K562 (cell line): Measurements from ENCODE around the gene NISCH. TPM values are rescaled to one million over a fixed set of nuclear protein-coding genes. Genes with fewer than 3 reads are reported as not detected.
A peak's percentile ranks its signal among the peaks of the same experiment; 100 is the strongest.

ENCODE experiments used
- HINFP ChIP-seq: fragments of 450-650 bp; conservative IDR thresholded peaks from 2 replicates; pipeline ENCODE4 v1.6.1; 2016; ENCODE audit warnings: missing genetic modification characterization, low read depth, mild to moderate bottlenecking, control low read depth, missing compliant biosample characterization
- MYNN ChIP-seq, 2 experiments: sonication (generic); formaldehyde crosslinking in 1 of 2; IDR thresholded peaks; 2 replicates each; pipeline versions ENCODE4 v1.5.0 to v1.6.1; 2016 to 2020; ENCODE audit warnings: antibody characterized with exemption in 1 of 2, missing genetic modification reagents in 1 of 2
- NKRF ChIP-seq: fragments of 450-650 bp; IDR thresholded peaks from 2 replicates; pipeline ENCODE4 v1.6.1; 2016; ENCODE audit warnings: borderline replicate concordance
- NRF1 ChIP-seq, 2 experiments: fragments of 450-650 bp; IDR thresholded peaks in 1 of 2; conservative IDR thresholded peaks in 1 of 2; 2 replicates each; pipeline ENCODE4 v1.6.1; 2014; ENCODE audit warnings: mild to moderate bottlenecking in 2 of 2
- POLR2B ChIP-seq: fragments of 450-650 bp; IDR thresholded peaks from 2 replicates; pipeline ENCODE4 v1.6.1; 2018; ENCODE audit warnings: low read depth; ENCODE audit not compliant: partially characterized antibody
- THRB ChIP-seq: fragments of 450-650 bp; formaldehyde crosslinking; conservative IDR thresholded peaks from 2 replicates; pipeline ENCODE4 v1.4.0; 2022; ENCODE audit warnings: mild to moderate bottlenecking, missing genetic modification characterization
- TSHZ1 ChIP-seq: fragments of 250-450 bp; sonication (Bioruptor Pico); IDR thresholded peaks from 2 replicates; pipeline ENCODE4 v1.4.0; 2020; ENCODE audit warnings: mild to moderate bottlenecking, moderate library complexity
- XRCC4 ChIP-seq: IDR thresholded peaks from one replicate; pipeline ENCODE4 v1.6.1; 2011; ENCODE audit not compliant: insufficient read depth, insufficient read length; ENCODE audit errors: extremely low read depth
- ZBTB34 ChIP-seq: fragments of 250-450 bp; sonication (Bioruptor Pico); IDR thresholded peaks from 2 replicates; pipeline ENCODE4 v1.8.0; 2021; ENCODE audit warnings: mild to moderate bottlenecking, moderate library complexity
- ZNF133 ChIP-seq: fragments of 250-450 bp; sonication (Bioruptor Pico); IDR thresholded peaks from 2 replicates; pipeline ENCODE4 v1.4.0; 2020; ENCODE audit warnings: mild to moderate bottlenecking
- ZNF512 ChIP-seq: IDR thresholded peaks from 2 replicates; pipeline ENCODE4 v1.6.1; 2016; ENCODE audit warnings: missing genetic modification characterization, missing compliant biosample characterization
- polyA plus RNA-seq, 8 experiments: library from polyadenylated mRNA; depleted of rRNA in 4 of 8; stranded (reverse) in 5 of 8; unstranded in 3 of 8; fragments of >200 nt; fragmentation: Nextera tagmentation in 2 of 8; fragmentation: Illumina TruSeq in 1 of 8; extraction: Ambion mirVana in 2 of 8; extraction: Trizol in 1 of 8; gene quantifications; 2 replicates each; pipeline versions ENCODE4 v1.2.1 to v1.2.3, GENCODE V29; 2011 to 2014; ENCODE audit warnings: inconsistent platforms in 1 of 8, missing spikeins in 1 of 8
- total RNA-seq, 7 experiments: library from RNA; depleted of rRNA in 6 of 7; stranded (reverse); fragments of >200 nt in 6 of 7; fragmentation: Illumina TruSeq in 2 of 7; extraction: Trizol in 2 of 7; gene quantifications; 2 replicates each; pipeline versions ENCODE4 v1.2.1 to v1.2.3, GENCODE V29; 2011 to 2021; ENCODE audit warnings: low replicate concordance in 1 of 7

Gene NISCH
- total and polyA plus RNA-seq, 9 of the 15 experiments (the other 6 are each of a cell fraction or from before 2014, with no cell fraction given): 0.44 to 43.5 (median 23.4) TPM

- no peak for TF ChIP-seq ZBTB34
- 0 out of 2 replicates have a peak, but pooled peaks have one; percentile 56 for TF ChIP-seq NKRF
- TF ChIP-seq ZNF512: no peak
- no peak for TF ChIP-seq TSHZ1 (CRISPR knock-in tag)
- TF ChIP-seq NRF1 (conservative IDR thresholded peaks at IDR 0.05 in 1 of 2, IDR thresholded peaks at IDR 0.05 in 1 of 2): peak; percentile 97
- no peak for TF ChIP-seq THRB (CRISPR knock-in tag)
- peak; percentile 84 for TF ChIP-seq POLR2B
- no peak for TF ChIP-seq XRCC4
- TF ChIP-seq MYNN (IDR thresholded peaks at IDR 0.05): no peak; the same call in 1 of the 2 replicates
- TF ChIP-seq MYNN (CRISPR knock-in tag; IDR thresholded peaks at IDR 0.05): no peak
- TF ChIP-seq HINFP (tag): peak; percentile 98
- no peak for TF ChIP-seq ZNF133
Measured at GRCh38 chr3:52536369-52537164, 81.2 kb downstream of the NISCH start, which contains the start of gene UQCC5 (continued).
